ENCODE data around the gene LCN10.
"Not testable (repeated sequence)": the region's sequence is repeated elsewhere in the genome, so short reads cannot be mapped to it uniquely, and the experiment has no call there.

LCN10 gene

GRCh38 chr9:136723362-136723976 lies 19.3 kb downstream of the LCN10 start:
- DNase-seq: no peak
- intact Hi-C loops (cut with DNase I): no loop called here

- no peak for DNase-seq
- intact Hi-C loops (cut with DNase I): no loop called here
Observed at GRCh38 chr9:136722969-136723356, 19.8 kb downstream of the LCN10 start.

GRCh38 chr9:136722093-136722968 lies 20.4 kb downstream of the LCN10 start:
- no peak for DNase-seq

GRCh38 chr9:136721339-136722092 lies 21.2 kb downstream of the LCN10 start:
- DNase-seq: no peak
- intact Hi-C loops (cut with DNase I): no loop called here

More at GRCh38 chr9:136722093-136722968, 20.4 kb downstream of the LCN10 start:
- intact Hi-C loops (cut with DNase I): no loop called here

- intact Hi-C loops (cut with DNase I): no loop called here
- no peak for DNase-seq
Observed at GRCh38 chr9:136720898-136721338, 21.8 kb downstream of the LCN10 start.

GRCh38 chr9:136720251-136720897 lies 22.4 kb downstream of the LCN10 start:
- intact Hi-C loops (cut with DNase I): no loop called here

GRCh38 chr9:136719195-136719880 lies 23.4 kb downstream of the LCN10 start:
- intact Hi-C loops (cut with DNase I): no loop called here
- DNase-seq: no peak

More at GRCh38 chr9:136720251-136720897, 22.4 kb downstream of the LCN10 start:
- DNase-seq: no peak

- intact Hi-C loops (cut with DNase I): no loop called here
- no peak for DNase-seq
Observed at GRCh38 chr9:136718345-136719194, 24.2 kb downstream of the LCN10 start.

- intact Hi-C loops (cut with DNase I): no loop called here
- no peak for DNase-seq
Observed at GRCh38 chr9:136717399-136717798, 25.3 kb downstream of the LCN10 start.

- intact Hi-C loops (cut with DNase I): no loop called here
- DNase-seq: no peak
Observed at GRCh38 chr9:136714893-136715274, 27.9 kb downstream of the LCN10 start.

- intact Hi-C loops (cut with DNase I): no loop called here
- no peak for DNase-seq
Observed at GRCh38 chr9:136714096-136714892, 28.4 kb downstream of the LCN10 start.

GRCh38 chr9:136713550-136713949 lies 29.2 kb downstream of the LCN10 start:
- intact Hi-C loops (cut with DNase I): no loop called here
- DNase-seq: no peak

- DNase-seq: no peak
- intact Hi-C loops (cut with DNase I): no loop called here
Observed at GRCh38 chr9:136712690-136713544, 29.8 kb downstream of the LCN10 start.

- intact Hi-C loops (cut with DNase I): no loop called here
- peak in 4 of 10 donors; percentile 32 to 92 (median 70) for DNase-seq
Observed at GRCh38 chr9:136711751-136712689, 30.7 kb downstream of the LCN10 start, which contains the start of gene DIPK1B. TSS of gene DIPK1B (plus strand) at chr9:136712572. CDS start at chr9:136712666, 94 bp downstream.

- DNase-seq; intact Hi-C loops (cut with DNase I): not testable (repeated sequence)
Observed at GRCh38 chr9:136711219-136711648, 31.5 kb downstream of the LCN10 start.

- intact Hi-C loops (cut with DNase I): no loop called here
Observed at GRCh38 chr9:136710543-136710942, 32.2 kb downstream of the LCN10 start.

More at GRCh38 chr9:136710543-136710942, 32.2 kb downstream of the LCN10 start:
- no peak for DNase-seq

Data from posterior cingulate gyrus (tissue), 11 donors.